HepG2 (cell line): ENCODE data around the gene ONECUT1. TPM values are rescaled to one million over a fixed set of nuclear protein-coding genes. Genes with fewer than 3 reads are reported as not detected.
A peak's percentile ranks its signal among the peaks of the same experiment; 100 is the strongest.

Source experiments
- CREB1 ChIP-seq, 2 experiments: fragments of 450-650 bp in 1 of 2; IDR thresholded peaks; 2 replicates each; pipeline ENCODE4 v1.6.1; 2016 to 2017; ENCODE audit warnings: control low read depth in 1 of 2, mild to moderate bottlenecking in 1 of 2, missing compliant biosample characterization in 1 of 2, missing genetic modification characterization in 1 of 2
- FOXP4 ChIP-seq: sonication (generic); formaldehyde crosslinking; IDR thresholded peaks from 2 replicates; pipeline ENCODE4 v1.4.0; 2020; ENCODE audit warnings: missing genetic modification reagents
- GTF3A ChIP-seq: sonication (generic); formaldehyde crosslinking; conservative IDR thresholded peaks from 2 replicates; pipeline ENCODE4 v1.4.0; 2020; ENCODE audit warnings: mild to moderate bottlenecking, missing genetic modification reagents
- MAZ ChIP-seq, 2 experiments: sonication (generic) in 1 of 2; formaldehyde crosslinking in 1 of 2; IDR thresholded peaks; 2 replicates each; pipeline versions ENCODE4 v1.5.0 to v1.6.1; 2012 to 2020; ENCODE audit warnings: low read depth in 2 of 2, mild to moderate bottlenecking in 2 of 2, borderline replicate concordance in 1 of 2, improper control_type of control experiment in 1 of 2, low read length in 1 of 2, missing genetic modification reagents in 1 of 2, moderate library complexity in 1 of 2
- NCOA5 ChIP-seq: sonication (generic); formaldehyde crosslinking; IDR thresholded peaks from 2 replicates; pipeline ENCODE4 v1.4.0; 2020; ENCODE audit warnings: missing genetic modification reagents
- NFATC3 ChIP-seq: sonication (generic); formaldehyde crosslinking; IDR thresholded peaks from 2 replicates; pipeline ENCODE4 v1.5.1; 2020; ENCODE audit warnings: mild to moderate bottlenecking, missing genetic modification reagents
- PAF1 ChIP-seq: IDR thresholded peaks from 2 replicates; pipeline ENCODE4 v1.6.1; 2016; ENCODE audit warnings: missing genetic modification reagents, missing compliant biosample characterization
- PPARG ChIP-seq: conservative IDR thresholded peaks from 2 replicates; pipeline ENCODE4 v1.6.1; 2016; ENCODE audit warnings: missing biosample characterization, missing genetic modification reagents
- RARG ChIP-seq: sonication (generic); formaldehyde crosslinking; IDR thresholded peaks from 2 replicates; pipeline ENCODE4 v1.4.0; 2020; ENCODE audit warnings: low read depth, mild to moderate bottlenecking, missing genetic modification reagents
- SP2 ChIP-seq: sonication (generic); formaldehyde crosslinking; IDR thresholded peaks from 2 replicates; pipeline ENCODE4 v1.5.1; 2020; ENCODE audit warnings: mild to moderate bottlenecking, missing genetic modification reagents
- ZFP82 ChIP-seq: sonication (generic); formaldehyde crosslinking; IDR thresholded peaks from 2 replicates; pipeline ENCODE4 v1.5.1; 2020; ENCODE audit warnings: mild to moderate bottlenecking, missing genetic modification reagents, borderline replicate concordance
- ZFX ChIP-seq: sonication (generic); formaldehyde crosslinking; IDR thresholded peaks from 2 replicates; pipeline ENCODE4 v1.4.0; 2020; ENCODE audit warnings: mild to moderate bottlenecking, low read depth, missing genetic modification reagents, moderate library complexity
- ZGPAT ChIP-seq: IDR thresholded peaks from 2 replicates; pipeline ENCODE4 v1.6.1; 2016; ENCODE audit warnings: mild to moderate bottlenecking
- ZMAT3 ChIP-seq: sonication (generic); formaldehyde crosslinking; conservative IDR thresholded peaks from 2 replicates; pipeline ENCODE4 v1.7.0; 2021; ENCODE audit warnings: missing genetic modification reagents
- ZNF335 ChIP-seq: sonication (generic); formaldehyde crosslinking; IDR thresholded peaks from 2 replicates; pipeline ENCODE4 v1.4.0; 2020; ENCODE audit warnings: missing genetic modification reagents
- ZNF383 ChIP-seq: sonication (generic); formaldehyde crosslinking; IDR thresholded peaks from 2 replicates; pipeline ENCODE4 v1.4.0; 2020; ENCODE audit warnings: missing genetic modification reagents, mild to moderate bottlenecking, borderline replicate concordance
- ZNF710 ChIP-seq: sonication (generic); formaldehyde crosslinking; IDR thresholded peaks from 2 replicates; pipeline ENCODE4 v1.5.0; 2020; ENCODE audit warnings: mild to moderate bottlenecking, missing genetic modification reagents, borderline replicate concordance
- ZNF792 ChIP-seq: IDR thresholded peaks from 2 replicates; pipeline ENCODE4 v1.6.1; 2016
- polyA plus RNA-seq, 8 experiments: library from polyadenylated mRNA; depleted of rRNA in 3 of 8; stranded (reverse) in 7 of 8; unstranded in 1 of 8; fragments of >200 nt; fragmentation: Illumina TruSeq in 4 of 8; extraction: Trizol in 4 of 8; gene quantifications; 2 replicates each; pipeline versions ENCODE4 v1.2.1 to v1.2.3, GENCODE V29; 2011 to 2016; ENCODE audit warnings: low read depth in 4 of 8, missing spikeins in 1 of 8, mixed read lengths in 1 of 8; ENCODE audit not compliant: insufficient read depth in 1 of 8
- total RNA-seq, 5 experiments: library from RNA; depleted of rRNA; stranded (reverse); fragments of >200 nt; fragmentation: Illumina TruSeq; extraction: Trizol; gene quantifications; 2 replicates each; pipeline ENCODE4 v1.2.3, GENCODE V29; 2016; ENCODE audit warnings: low read depth in 1 of 5
- TF ChIP-seq, protein P1 (sequence below): sonication (generic); formaldehyde crosslinking; IDR thresholded peaks from 2 replicates; pipeline ENCODE4 v1.4.0; 2020; ENCODE audit warnings: missing genetic modification reagents, borderline replicate concordance

Gene ONECUT1
- total and polyA plus RNA-seq, 2 of the 13 experiments (the other 11 are each of a cell fraction or from before 2014, with no cell fraction given): 3.5 to 9.1 TPM

- no peak for TF ChIP-seq ZGPAT (CRISPR knock-in tag)
- TF ChIP-seq ZNF710 (CRISPR knock-in tag): no peak
- 0 out of 2 replicates have a peak, but pooled peaks have one; percentile 40 for TF ChIP-seq GTF3A (CRISPR knock-in tag)
- 0 out of 2 replicates have a peak, but pooled peaks have one; percentile 23 for TF ChIP-seq CREB1 (IDR thresholded peaks at IDR 0.05)
- TF ChIP-seq CREB1 (CRISPR knock-in tag; IDR thresholded peaks at IDR 0.05): 0 out of 2 replicates have a peak, but pooled peaks have one; percentile 39
- TF ChIP-seq MAZ (IDR thresholded peaks at IDR 0.05; ENCODE audit: borderline replicate concordance, low read depth, low read length): no peak
- TF ChIP-seq MAZ (CRISPR knock-in tag; IDR thresholded peaks at IDR 0.05; ENCODE audit: low read depth): 0 out of 2 replicates have a peak, but pooled peaks have one; percentile 22
- no peak for TF ChIP-seq PPARG (CRISPR knock-in tag)
- no peak for TF ChIP-seq NFATC3
- no peak for TF ChIP-seq PAF1 (CRISPR knock-in tag)
- TF ChIP-seq, protein P1, sequence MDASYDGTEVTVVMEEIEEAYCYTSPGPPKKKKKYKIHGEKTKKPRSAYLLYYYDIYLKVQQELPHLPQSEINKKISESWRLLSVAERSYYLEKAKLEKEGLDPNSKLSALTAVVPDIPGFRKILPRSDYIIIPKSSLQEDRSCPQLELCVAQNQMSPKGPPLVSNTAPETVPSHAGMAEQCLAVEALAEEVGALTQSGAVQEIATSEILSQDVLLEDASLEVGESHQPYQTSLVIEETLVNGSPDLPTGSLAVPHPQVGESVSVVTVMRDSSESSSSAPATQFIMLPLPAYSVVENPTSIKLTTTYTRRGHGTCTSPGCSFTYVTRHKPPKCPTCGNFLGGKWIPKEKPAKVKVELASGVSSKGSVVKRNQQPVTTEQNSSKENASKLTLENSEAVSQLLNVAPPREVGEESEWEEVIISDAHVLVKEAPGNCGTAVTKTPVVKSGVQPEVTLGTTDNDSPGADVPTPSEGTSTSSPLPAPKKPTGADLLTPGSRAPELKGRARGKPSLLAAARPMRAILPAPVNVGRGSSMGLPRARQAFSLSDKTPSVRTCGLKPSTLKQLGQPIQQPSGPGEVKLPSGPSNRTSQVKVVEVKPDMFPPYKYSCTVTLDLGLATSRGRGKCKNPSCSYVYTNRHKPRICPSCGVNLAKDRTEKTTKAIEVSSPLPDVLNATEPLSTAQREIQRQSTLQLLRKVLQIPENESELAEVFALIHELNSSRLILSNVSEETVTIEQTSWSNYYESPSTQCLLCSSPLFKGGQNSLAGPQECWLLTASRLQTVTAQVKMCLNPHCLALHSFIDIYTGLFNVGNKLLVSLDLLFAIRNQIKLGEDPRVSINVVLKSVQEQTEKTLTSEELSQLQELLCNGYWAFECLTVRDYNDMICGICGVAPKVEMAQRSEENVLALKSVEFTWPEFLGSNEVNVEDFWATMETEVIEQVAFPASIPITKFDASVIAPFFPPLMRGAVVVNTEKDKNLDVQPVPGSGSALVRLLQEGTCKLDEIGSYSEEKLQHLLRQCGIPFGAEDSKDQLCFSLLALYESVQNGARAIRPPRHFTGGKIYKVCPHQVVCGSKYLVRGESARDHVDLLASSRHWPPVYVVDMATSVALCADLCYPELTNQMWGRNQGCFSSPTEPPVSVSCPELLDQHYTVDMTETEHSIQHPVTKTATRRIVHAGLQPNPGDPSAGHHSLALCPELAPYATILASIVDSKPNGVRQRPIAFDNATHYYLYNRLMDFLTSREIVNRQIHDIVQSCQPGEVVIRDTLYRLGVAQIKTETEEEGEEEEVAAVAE (CRISPR knock-in tag): no peak
- TF ChIP-seq ZNF792: no peak
- peak; percentile 36; the same call in 1 of the 2 replicates for TF ChIP-seq FOXP4 (CRISPR knock-in tag)
- no peak for TF ChIP-seq RARG (CRISPR knock-in tag)
- TF ChIP-seq ZNF335 (CRISPR knock-in tag): no peak
- no peak for TF ChIP-seq NCOA5 (CRISPR knock-in tag)
- no peak for TF ChIP-seq ZNF383
- peak; percentile 47; the same call in 1 of the 2 replicates for TF ChIP-seq ZFX
- no peak for TF ChIP-seq ZFP82 (CRISPR knock-in tag)
- TF ChIP-seq SP2: no peak
- no peak for TF ChIP-seq ZMAT3 (CRISPR knock-in tag)
These were observed 80.8 kb downstream of the ONECUT1 start (continued) for GRCh38 chr15:52709187-52709981.
